SH-SY5Y (cell line): ENCODE measurements around the gene SHISA6.

Experiments used
- GATA2 ChIP-seq: IDR thresholded peaks from 2 replicates; pipeline ENCODE4 v1.6.1; 2011; ENCODE audit warnings: mild to moderate bottlenecking, low read depth, low read length
- GATA3 ChIP-seq: IDR thresholded peaks from 2 replicates; pipeline ENCODE4 v1.6.1; 2011; ENCODE audit warnings: low read depth, mild to moderate bottlenecking, low read length, moderate library complexity

GRCh38 chr17:11495613-11496012, 254.6 kb downstream of the SHISA6 start:
- TF ChIP-seq GATA2 (no peak), GATA3 (no peak)
